ENCODE measurements around the gene COMMD1.

GRCh38 chr2:62000538-62000937 is 95.1 kb downstream of the COMMD1 start:
- TF ChIP-seq YY1 (IDR thresholded peaks at IDR 0.05; ENCODE audit: insufficient read depth, insufficient read length): no peak
- no peak for TF ChIP-seq ZNF274 (IDR thresholded peaks at IDR 0.05; ENCODE audit: low read depth, low read length)

Measured in NT2/D1 (cell line).